Panc1 (cell line): Measurements from ENCODE around the gene INPP5F. TPM values are rescaled to one million over a fixed set of nuclear protein-coding genes. Genes with fewer than 3 reads are reported as not detected.

ENCODE experiments used
- ATAC-seq: fragments of 200-7000 bp; cut with Tn5 transposase; 2 replicates; pipeline ENCODE4 v1.9.1; 2020; ENCODE audit warnings: mild to moderate bottlenecking, moderate library complexity
- BruUV-seq: library from RNA; stranded (reverse); fragments of 400-500 nt; replicated peaks from 2 replicates; lab custom pipeline; 2021; lab: Mats Ljungman, UMichigan
- CTCF ChIA-PET: fragments of 300-600 bp; sonication (Branson Sonifier 250); formaldehyde crosslinking; loops from one replicate; lab custom pipeline; 2022; ENCODE audit warnings: antibody characterized with exemption; lab: Charles Lee
- POLR2A ChIA-PET: fragments of 300-600 bp; sonication (Branson Sonifier 250); formaldehyde crosslinking; loops from one replicate; lab custom pipeline; 2022; ENCODE audit warnings: antibody characterized with exemption; lab: Charles Lee
- DNase-seq: peaks from one replicate; pipeline ENCODE4 v3.0.0-alpha.2; 2010; ENCODE audit warnings: low read depth, low spot score
- H3K27ac ChIP-seq: 2 replicates; pipeline ENCODE4 v1.5.1; 2011; ENCODE audit warnings: mild to moderate bottlenecking, low read length, inconsistent platforms
- H3K27me3 ChIP-seq: fragments of 200-500 bp; sonication (Bioruptor generic); 2 replicates; pipeline ENCODE4 v1.6.0; 2014; ENCODE audit warnings: low read length, inconsistent platforms; ENCODE audit not compliant: control insufficient read depth, insufficient read depth
- H3K36me3 ChIP-seq: fragments of 200-500 bp; sonication (Bioruptor generic); 2 replicates; pipeline ENCODE4 v1.5.1; 2014; ENCODE audit warnings: inconsistent platforms, mild to moderate bottlenecking, low read length, moderate library complexity; ENCODE audit not compliant: control insufficient read depth, insufficient read depth
- H3K4me1 ChIP-seq: 2 replicates; pipeline ENCODE4 v1.5.1; 2011; ENCODE audit warnings: inconsistent platforms, mild to moderate bottlenecking, low read length, moderate library complexity; ENCODE audit not compliant: control insufficient read depth, insufficient read depth
- H3K4me3 ChIP-seq, 2 experiments: 2 replicates each; pipeline ENCODE4 v1.5.1; 2011 to 2012; ENCODE audit warnings: low read depth in 2 of 2, low read length in 2 of 2, mild to moderate bottlenecking in 2 of 2, inconsistent platforms in 1 of 2, moderate library complexity in 1 of 2
- H3K9me3 ChIP-seq: fragments of 200-500 bp; sonication (Bioruptor generic); 2 replicates; pipeline ENCODE4 v1.5.1; 2014; ENCODE audit warnings: low read depth, mild to moderate bottlenecking, inconsistent platforms, low read length, moderate library complexity; ENCODE audit not compliant: control insufficient read depth, insufficient read depth
- CTCF ChIP-seq: fragments of 450-650 bp; IDR thresholded peaks from 2 replicates; pipeline ENCODE4 v1.5.1; 2017; ENCODE audit warnings: mild to moderate bottlenecking
- POLR2AphosphoS5 ChIP-seq: IDR thresholded peaks from 2 replicates; pipeline ENCODE4 v1.6.1; 2012; ENCODE audit warnings: mild to moderate bottlenecking, low read depth, low read length, moderate library complexity
- REST ChIP-seq, 2 experiments: IDR thresholded peaks; 2 replicates each; pipeline ENCODE4 v1.6.1; 2011 to 2012; ENCODE audit warnings: low read depth in 2 of 2, control low read depth in 1 of 2, low read length in 1 of 2, mild to moderate bottlenecking in 1 of 2, moderate library complexity in 1 of 2; ENCODE audit not compliant: insufficient read depth in 1 of 2
- SIN3A ChIP-seq: IDR thresholded peaks from 2 replicates; pipeline ENCODE4 v1.6.1; 2012; ENCODE audit warnings: low read depth, mild to moderate bottlenecking, low read length, moderate library complexity, borderline replicate concordance; ENCODE audit not compliant: insufficient read depth
- TCF7L2 ChIP-seq: IDR thresholded peaks from 2 replicates; pipeline ENCODE4 v1.6.1; 2011; ENCODE audit warnings: mild to moderate bottlenecking, low read depth, low read length, inconsistent platforms
- in situ Hi-C: cut with HindIII; loops from 2 replicates; pipeline ENCODE4 v1.10.0; 2016; ENCODE audit warnings: low sequenced_read_pairs, low pct_unique_long_range_greater_than_20kb
- intact Hi-C: fragments of 100-400 bp; cut with micrococcal nuclease; formaldehyde crosslinking; loops from one replicate; pipeline ENCODE4 v1.10.0; 2022; ENCODE audit not compliant: unreplicated experiment
- total RNA-seq: library from RNA; stranded (reverse); gene quantifications from one replicate; pipeline ENCODE4 v1.2.1, GENCODE V29; 2021; ENCODE audit not compliant: unreplicated experiment

Gene INPP5F
- total RNA-seq, 1 experiment from 2014 or later: 26.7 TPM

GRCh38 chr10:119725517-119725827, 378 bp upstream of the INPP5F start:
- BruUV-seq: no TSS peak
- no peaks in the 10 kb centered on the region; the same call in 1 of the 2 replicates for H3K36me3 ChIP-seq
- CTCF ChIA-PET: interaction anchor here (0.7 to 2.4 kb wide), 5 partner anchors 12 to 186 kb away, joined by 3 to 13 read pairs (median 5); no protein-coding TSS in a partner anchor
- no peaks in the 10 kb centered on the region for H3K27me3 ChIP-seq
- intact Hi-C loops (no loop called here), in situ Hi-C loops (no loop called here)
- peak overlapping the region; percentile 60 to 74 for H3K4me3 ChIP-seq
- POLR2A ChIA-PET: interaction anchor here (0.6 to 1.6 kb wide), 7 partner anchors 9 to 477 kb away, joined by 3 to 8 read pairs (median 4); no protein-coding TSS in a partner anchor
- ATAC-seq (no peak), DNase-seq (no peak)
- TF ChIP-seq TCF7L2: no peak
- TF ChIP-seq CTCF: no peak
- peak; percentile 89 for TF ChIP-seq POLR2AphosphoS5
- H3K27ac ChIP-seq: peak overlapping the region; percentile 96
- peaks cover 37% of the 10 kb centered on the region for H3K4me1 ChIP-seq
- H3K9me3 ChIP-seq: no peaks in the 10 kb centered on the region

GRCh38 chr10:119726676-119727261, 919 bp downstream of the INPP5F start:
- Histone ChIP-seq H3K27me3 (no peaks in the 10 kb centered on the region), H3K4me1 (peaks cover 37% of the 10 kb centered on the region), H3K36me3 (no peaks in the 10 kb centered on the region; the same call in 1 of the 2 replicates), H3K9me3 (no peaks in the 10 kb centered on the region), H3K27ac (peak overlapping the region; percentile 79), H3K4me3 (peak overlapping the region; percentile 71 to 74)
- intact Hi-C loops (no loop called here), in situ Hi-C loops (no loop called here)
- no peak for TF ChIP-seq CTCF
- TF ChIP-seq TCF7L2: no peak
- no peak for TF ChIP-seq POLR2AphosphoS5
- no peak for TF ChIP-seq REST (IDR thresholded peaks at IDR 0.05; ENCODE audit: insufficient read depth in 1 of 2, low read depth in 2 of 2, low read length in 1 of 2)
- no peak for TF ChIP-seq SIN3A
- ChIA-PET POLR2A (interaction anchor here (1.4 kb wide), 1 partner anchor 11 kb away, joined by 3 read pairs; no protein-coding TSS in a partner anchor), CTCF (interaction anchor here (1.3 to 2.4 kb wide), 3 partner anchors 11 to 39 kb away, joined by 4 to 13 read pairs (median 5); no protein-coding TSS in a partner anchor)
- DNase-seq (no peak), ATAC-seq (0 out of 2 replicates have a peak, but pooled peaks have one; percentile 0)
- no TSS peak for BruUV-seq
